Measurements from ENCODE around the gene BLMH. TPM values are rescaled to one million over a fixed set of nuclear protein-coding genes. Genes with fewer than 3 reads are reported as not detected.

Gene BLMH
- total RNA-seq, 1 experiment from 2014 or later, result 55.0 TPM

DNA sequence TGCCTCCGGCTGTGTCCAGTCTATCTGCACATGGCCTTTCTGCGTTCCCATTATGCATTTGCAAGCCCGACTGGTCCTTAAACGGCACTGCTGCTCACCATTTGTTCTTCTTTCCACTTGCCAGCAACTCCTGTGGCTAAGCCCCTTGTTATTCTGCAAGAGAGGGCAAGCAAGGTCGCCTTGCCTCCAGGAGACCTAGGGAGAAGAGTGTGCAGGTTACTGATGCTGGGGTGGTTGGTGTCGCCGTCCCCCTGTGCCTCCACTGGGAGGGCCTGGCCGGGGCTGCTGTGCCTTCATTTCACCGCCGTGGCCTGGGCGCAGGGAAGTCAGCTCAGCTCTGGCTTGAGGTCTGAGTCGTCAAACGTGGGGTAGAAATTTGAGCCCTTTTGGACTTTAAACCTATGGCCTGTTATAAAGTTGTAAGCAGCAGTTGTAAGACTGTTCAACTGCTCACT is 69.0 kb downstream of the BLMH start:
- no peak overlapping the region for H3K4me3 ChIP-seq (ENCODE audit: insufficient read depth, low read depth, low read length)
- no peaks in the 10 kb centered on the region for H3K27me3 ChIP-seq (ENCODE audit: control insufficient read depth, insufficient read depth, low read length)
- peak; percentile 56 for DNase-seq
- H3K36me3 ChIP-seq (replicated peaks; ENCODE audit: control insufficient read depth, insufficient read depth, low read length), result no peaks in the 10 kb centered on the region

DNA sequence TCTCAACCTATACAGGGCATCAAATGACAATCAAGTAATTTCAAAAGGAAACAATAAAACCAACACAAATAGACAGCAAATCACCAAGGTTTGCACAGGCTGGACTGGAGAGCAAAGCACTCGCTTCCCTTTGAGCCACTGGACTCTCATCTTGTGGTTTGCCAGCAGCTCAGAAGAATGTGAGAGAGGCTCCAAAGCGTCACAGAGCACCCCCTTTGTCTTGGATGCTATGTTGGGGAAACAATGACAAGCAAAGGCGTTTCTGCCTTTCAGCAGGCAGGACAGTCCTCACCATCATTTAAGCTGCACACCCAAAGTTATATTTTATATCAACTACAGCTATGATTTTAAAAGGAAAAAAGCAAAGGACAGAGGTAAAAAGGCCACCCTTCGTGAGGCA is 69.5 kb downstream of the BLMH start:
- DNase-seq, result no peak
- Histone ChIP-seq H3K27me3 (ENCODE audit: control insufficient read depth, insufficient read depth, low read length) (no peaks in the 10 kb centered on the region), H3K36me3 (replicated peaks; ENCODE audit: control insufficient read depth, insufficient read depth, low read length) (no peaks in the 10 kb centered on the region), H3K4me3 (ENCODE audit: insufficient read depth, low read depth, low read length) (no peak overlapping the region)

DNA sequence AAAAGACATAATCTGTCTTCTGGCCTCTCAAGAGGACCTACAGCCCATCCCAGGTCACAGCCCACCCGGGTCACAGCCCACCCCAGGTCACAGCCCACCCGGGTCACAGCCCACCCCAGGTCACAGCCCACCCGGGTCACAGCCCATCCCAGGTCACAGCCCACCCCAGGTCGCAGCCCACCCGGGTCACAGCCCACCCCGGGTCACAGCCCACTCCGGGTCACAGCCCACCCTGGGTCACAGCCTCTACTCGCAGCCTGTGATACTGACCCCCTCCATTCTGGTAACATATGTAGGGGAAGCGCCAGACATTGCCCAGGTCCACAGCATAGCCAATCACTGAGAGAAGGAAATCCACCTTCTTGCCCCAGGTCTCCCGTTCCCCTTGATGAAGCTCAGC is 70.4 kb downstream of the BLMH start:
- Histone ChIP-seq H3K4me3 (ENCODE audit: insufficient read depth, low read depth, low read length) (no peak overlapping the region), H3K36me3 (replicated peaks; ENCODE audit: control insufficient read depth, insufficient read depth, low read length) (no peaks in the 10 kb centered on the region), H3K27me3 (ENCODE audit: control insufficient read depth, insufficient read depth, low read length) (no peaks in the 10 kb centered on the region)
- no peak for DNase-seq

DNA sequence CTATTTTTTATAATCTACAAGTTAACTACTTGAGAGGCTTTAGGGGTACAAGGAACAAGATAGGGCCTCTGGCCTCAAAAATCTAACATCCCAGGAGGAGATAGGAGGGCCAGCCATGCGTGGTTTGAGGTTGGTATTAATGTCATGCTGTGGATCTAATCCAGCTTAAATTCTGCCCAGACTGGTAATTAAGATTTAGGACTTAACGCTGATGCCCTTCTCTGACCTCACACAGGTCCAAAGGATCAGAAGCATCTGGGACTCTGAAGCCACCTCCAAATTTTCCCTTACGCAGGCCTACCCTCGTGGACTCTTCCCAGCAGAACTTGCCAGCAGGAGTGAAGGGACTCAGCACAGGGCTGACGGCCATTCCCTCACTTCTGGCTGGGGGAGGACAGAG is 71.3 kb downstream of the BLMH start:
- no peaks in the 10 kb centered on the region for H3K27me3 ChIP-seq (ENCODE audit: control insufficient read depth, insufficient read depth, low read length)
- H3K36me3 ChIP-seq (replicated peaks; ENCODE audit: control insufficient read depth, insufficient read depth, low read length), result no peaks in the 10 kb centered on the region
- no peak overlapping the region for H3K4me3 ChIP-seq (ENCODE audit: insufficient read depth, low read depth, low read length)
- DNase-seq, result no peak

DNA sequence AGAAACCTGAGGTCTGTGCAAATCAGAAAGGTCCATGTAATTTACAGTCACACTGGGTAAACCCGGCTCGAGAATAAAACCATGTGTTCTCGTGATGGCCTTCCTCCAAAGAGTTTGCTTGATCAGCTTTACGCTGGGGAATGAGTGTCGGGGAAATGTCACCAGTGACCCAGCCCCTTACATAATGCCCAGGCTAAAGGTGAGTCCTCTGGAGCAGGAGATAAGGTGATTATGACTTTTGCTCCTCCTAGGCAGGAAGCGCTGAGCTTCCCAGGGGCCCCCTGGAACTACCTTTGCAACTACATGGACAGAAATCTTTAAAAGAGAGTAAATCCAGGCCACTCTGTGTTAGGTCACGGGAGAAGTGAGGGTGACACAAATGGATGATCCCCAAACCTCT is 71.9 kb downstream of the BLMH start:
- no peak for DNase-seq
- H3K4me3 ChIP-seq (ENCODE audit: insufficient read depth, low read depth, low read length), result no peak overlapping the region
- no peaks in the 10 kb centered on the region for H3K36me3 ChIP-seq (replicated peaks; ENCODE audit: control insufficient read depth, insufficient read depth, low read length)
- no peaks in the 10 kb centered on the region for H3K27me3 ChIP-seq (ENCODE audit: control insufficient read depth, insufficient read depth, low read length)

DNA sequence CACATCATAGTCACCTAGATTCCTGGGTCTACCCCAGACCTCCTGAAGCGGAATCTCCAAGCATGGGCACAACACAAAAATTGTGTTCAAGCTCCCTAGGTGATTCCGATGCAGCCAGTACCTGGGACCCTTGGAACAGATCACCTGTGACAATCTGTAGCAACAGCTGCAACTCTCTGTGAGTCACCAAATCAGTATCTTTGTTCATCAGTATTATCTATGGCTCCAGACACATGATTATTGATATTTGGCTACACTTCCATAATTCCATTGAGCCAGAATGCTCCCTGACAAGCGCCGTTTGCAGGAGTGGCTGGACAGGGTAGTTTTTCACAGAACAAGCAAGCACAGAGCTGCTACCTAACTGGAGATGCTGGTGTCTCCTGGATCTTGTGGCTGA is 72.4 kb downstream of the BLMH start:
- no peaks in the 10 kb centered on the region for H3K36me3 ChIP-seq (replicated peaks; ENCODE audit: control insufficient read depth, insufficient read depth, low read length)
- H3K4me3 ChIP-seq (ENCODE audit: insufficient read depth, low read depth, low read length), result no peak overlapping the region
- DNase-seq, result no peak
- no peaks in the 10 kb centered on the region for H3K27me3 ChIP-seq (ENCODE audit: control insufficient read depth, insufficient read depth, low read length)

DNA sequence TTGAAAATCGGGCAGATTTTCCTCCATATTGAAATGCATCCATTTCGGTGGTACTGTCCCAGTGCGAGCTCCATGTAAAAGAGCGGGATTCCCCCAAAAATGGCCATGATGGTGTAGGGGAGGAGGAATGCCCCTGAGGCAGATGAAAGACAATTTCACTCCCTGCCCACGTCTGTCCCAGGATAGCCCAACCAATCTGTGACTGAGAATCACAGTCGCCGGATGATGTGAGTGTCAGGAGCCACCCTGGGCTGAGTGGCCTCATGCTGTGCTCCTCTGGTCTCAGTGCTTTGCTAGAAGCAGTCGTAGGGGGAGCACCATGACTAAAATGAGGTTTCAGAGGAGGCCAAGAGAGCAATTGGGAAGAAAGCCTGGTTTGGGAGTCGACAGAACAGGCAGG is 72.9 kb downstream of the BLMH start:
- Histone ChIP-seq H3K27me3 (ENCODE audit: control insufficient read depth, insufficient read depth, low read length) (no peaks in the 10 kb centered on the region), H3K4me3 (ENCODE audit: insufficient read depth, low read depth, low read length) (no peak overlapping the region), H3K36me3 (replicated peaks; ENCODE audit: control insufficient read depth, insufficient read depth, low read length) (no peaks in the 10 kb centered on the region)
- peak; percentile 54 for DNase-seq

DNA sequence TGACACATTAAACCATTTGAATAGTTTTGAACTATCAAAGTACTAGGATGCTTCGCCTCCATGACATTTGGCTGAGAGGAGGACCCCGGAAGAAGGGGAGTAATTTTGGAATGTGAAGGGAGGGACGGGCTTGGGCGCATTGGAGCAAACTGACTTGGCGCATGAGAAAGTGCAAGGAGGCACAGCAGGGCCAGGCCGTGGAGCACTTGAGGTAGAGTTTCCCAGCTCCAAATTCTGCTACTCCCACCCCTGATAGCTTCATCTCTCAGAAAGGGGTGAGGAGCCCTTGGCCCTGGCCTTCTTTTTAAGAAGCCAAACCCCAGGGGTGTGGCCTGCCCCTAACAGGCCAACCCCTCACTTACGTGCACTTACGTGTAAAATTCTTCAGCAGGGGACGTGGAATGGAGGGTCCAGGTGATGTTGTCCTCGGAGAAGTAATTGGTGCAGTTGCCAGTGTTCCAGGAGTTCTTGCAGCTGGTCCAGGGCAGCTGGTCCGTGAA is 73.9 kb downstream of the BLMH start:
- no peak for DNase-seq
- Histone ChIP-seq H3K36me3 (replicated peaks; ENCODE audit: control insufficient read depth, insufficient read depth, low read length) (no peaks in the 10 kb centered on the region), H3K27me3 (ENCODE audit: control insufficient read depth, insufficient read depth, low read length) (no peaks in the 10 kb centered on the region), H3K4me3 (ENCODE audit: insufficient read depth, low read depth, low read length) (no peak overlapping the region)

DNA sequence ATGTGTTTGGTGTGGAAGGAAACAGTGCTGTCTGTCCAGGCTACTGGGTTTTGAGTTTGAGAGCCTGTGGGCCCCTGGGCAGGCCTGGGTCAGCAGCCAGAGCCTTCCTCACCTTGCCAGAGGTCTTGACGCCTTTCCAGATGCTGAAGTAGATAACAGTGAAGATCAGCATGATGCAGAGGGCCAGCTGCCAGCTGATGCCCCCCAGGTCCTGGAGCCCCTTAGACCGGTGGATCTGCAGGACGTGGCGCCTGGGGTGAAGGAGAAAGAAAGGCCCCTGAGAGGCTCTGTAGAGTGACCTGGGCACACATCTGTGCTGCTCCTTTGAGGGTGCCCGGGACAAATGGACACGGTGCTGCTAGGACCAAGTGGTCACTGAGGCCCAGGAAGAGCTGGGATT is 74.7 kb downstream of the BLMH start:
- DNase-seq, result no peak
- no peak overlapping the region for H3K4me3 ChIP-seq (ENCODE audit: insufficient read depth, low read depth, low read length)
- no peaks in the 10 kb centered on the region for H3K27me3 ChIP-seq (ENCODE audit: control insufficient read depth, insufficient read depth, low read length)
- no peaks in the 10 kb centered on the region for H3K36me3 ChIP-seq (replicated peaks; ENCODE audit: control insufficient read depth, insufficient read depth, low read length)

DNA sequence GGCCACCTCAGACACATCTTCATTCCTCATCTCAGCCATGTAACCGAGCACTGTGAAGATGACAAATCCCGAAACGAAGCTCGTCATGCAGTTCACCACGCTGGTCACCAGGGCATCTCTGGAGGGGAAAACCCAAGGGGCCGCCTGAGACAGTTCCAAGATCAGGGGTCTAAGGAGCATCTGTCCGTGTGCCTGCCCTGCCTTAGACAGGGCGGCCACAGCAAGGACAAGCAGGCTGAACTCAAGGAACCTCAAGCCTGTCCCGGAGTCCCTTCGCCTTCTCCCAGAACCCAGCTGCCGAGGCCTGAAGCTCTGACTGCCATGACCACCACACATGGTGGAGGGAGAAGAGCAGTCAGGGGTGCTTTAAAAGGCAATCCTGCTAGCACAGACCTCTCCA is 79.0 kb downstream of the BLMH start:
- H3K4me3 ChIP-seq (ENCODE audit: insufficient read depth, low read depth, low read length), result no peak overlapping the region
- no peaks in the 10 kb centered on the region for H3K27me3 ChIP-seq (ENCODE audit: control insufficient read depth, insufficient read depth, low read length)
- peak; percentile 57 for DNase-seq
- H3K36me3 ChIP-seq (replicated peaks; ENCODE audit: control insufficient read depth, insufficient read depth, low read length), result no peaks in the 10 kb centered on the region

DNA sequence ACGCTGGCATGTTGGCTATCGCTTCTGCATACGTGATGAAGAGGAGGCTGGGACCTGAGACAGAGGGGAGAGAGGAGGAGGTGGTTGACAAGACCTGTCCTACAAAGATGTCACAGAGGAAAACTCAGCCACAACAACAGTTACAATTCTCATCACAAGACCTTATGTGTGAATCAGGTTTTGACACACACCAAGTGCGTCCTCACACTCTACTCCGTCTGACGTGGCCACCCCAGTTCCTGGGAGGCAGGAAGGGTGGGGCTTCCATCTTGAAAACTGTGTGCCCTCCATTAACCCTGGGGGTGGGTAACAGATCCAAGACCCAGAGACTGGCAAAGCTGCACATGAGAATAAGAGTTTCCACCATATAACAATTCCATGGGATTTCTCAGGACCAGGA is 80.4 kb downstream of the BLMH start:
- DNase-seq, result no peak
- H3K27me3 ChIP-seq (ENCODE audit: control insufficient read depth, insufficient read depth, low read length), result no peaks in the 10 kb centered on the region
- H3K36me3 ChIP-seq (replicated peaks; ENCODE audit: control insufficient read depth, insufficient read depth, low read length), result no peaks in the 10 kb centered on the region
- no peak overlapping the region for H3K4me3 ChIP-seq (ENCODE audit: insufficient read depth, low read depth, low read length)

DNA sequence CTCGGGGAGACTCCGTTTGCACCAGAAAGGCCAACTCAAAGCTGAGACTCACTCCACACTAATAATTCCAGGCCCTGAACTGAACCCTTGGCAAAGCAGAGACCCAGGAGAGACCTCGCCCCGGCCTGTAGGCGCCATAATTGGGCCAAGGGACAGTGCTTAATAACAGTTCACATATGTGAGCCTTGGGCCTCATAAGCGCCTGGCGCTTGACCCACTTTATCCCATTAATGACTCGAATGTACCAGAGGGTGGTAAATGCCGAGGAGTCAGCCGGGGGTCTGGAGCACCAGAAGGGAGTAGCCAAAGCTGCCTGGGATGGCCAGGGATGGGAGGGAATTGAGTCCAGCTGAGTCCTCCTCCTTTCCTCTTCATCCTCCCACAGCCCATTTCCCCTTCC is 80.8 kb downstream of the BLMH start:
- Histone ChIP-seq H3K36me3 (replicated peaks; ENCODE audit: control insufficient read depth, insufficient read depth, low read length) (no peaks in the 10 kb centered on the region), H3K27me3 (ENCODE audit: control insufficient read depth, insufficient read depth, low read length) (no peaks in the 10 kb centered on the region), H3K4me3 (ENCODE audit: insufficient read depth, low read depth, low read length) (no peak overlapping the region)
- DNase-seq, result no peak

DNA sequence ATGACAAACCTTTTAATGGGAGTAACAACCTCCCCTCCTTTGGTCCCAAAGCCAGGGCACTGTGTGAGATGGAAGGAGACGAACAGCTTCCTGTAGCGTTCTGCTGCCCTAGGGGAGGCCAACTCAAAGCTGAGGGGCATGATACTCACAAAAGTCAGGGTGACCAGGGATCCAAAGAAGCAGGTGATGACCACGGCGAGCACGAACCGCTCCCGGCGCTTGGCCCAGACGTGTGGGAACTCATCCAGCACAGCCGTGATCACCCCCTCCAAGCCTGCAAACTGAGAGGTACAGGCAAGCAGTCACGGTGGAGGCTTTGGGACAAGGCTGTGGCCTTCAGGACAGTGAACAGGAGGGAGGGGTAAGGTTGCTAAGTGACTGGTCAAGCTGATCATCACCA is 81.4 kb downstream of the BLMH start:
- no peak for DNase-seq
- no peaks in the 10 kb centered on the region for H3K27me3 ChIP-seq (ENCODE audit: control insufficient read depth, insufficient read depth, low read length)
- H3K36me3 ChIP-seq (replicated peaks; ENCODE audit: control insufficient read depth, insufficient read depth, low read length), result no peaks in the 10 kb centered on the region
- H3K4me3 ChIP-seq (ENCODE audit: insufficient read depth, low read depth, low read length), result no peak overlapping the region

DNA sequence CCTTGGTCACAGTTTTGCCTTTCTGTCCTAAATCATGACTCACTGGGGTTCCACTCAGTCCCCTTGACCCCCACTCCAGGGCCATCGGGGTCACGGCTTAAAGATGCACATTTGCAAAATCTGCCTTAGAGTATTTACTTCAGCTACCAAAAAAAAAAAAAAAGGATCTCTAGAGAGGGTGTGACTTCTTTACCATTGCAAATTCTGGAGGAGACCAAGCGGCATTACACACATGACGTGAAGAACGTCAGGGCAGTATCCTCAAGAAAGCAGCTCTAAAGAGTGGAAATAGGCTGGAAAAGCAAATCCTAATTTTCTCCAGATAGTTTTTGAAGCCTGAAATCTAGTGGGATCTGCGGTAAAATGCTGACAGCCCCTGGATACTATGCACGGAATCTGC is 81.8 kb downstream of the BLMH start:
- Histone ChIP-seq H3K27me3 (ENCODE audit: control insufficient read depth, insufficient read depth, low read length) (no peaks in the 10 kb centered on the region), H3K4me3 (ENCODE audit: insufficient read depth, low read depth, low read length) (no peak overlapping the region), H3K36me3 (replicated peaks; ENCODE audit: control insufficient read depth, insufficient read depth, low read length) (no peaks in the 10 kb centered on the region)
- no peak for DNase-seq

DNA sequence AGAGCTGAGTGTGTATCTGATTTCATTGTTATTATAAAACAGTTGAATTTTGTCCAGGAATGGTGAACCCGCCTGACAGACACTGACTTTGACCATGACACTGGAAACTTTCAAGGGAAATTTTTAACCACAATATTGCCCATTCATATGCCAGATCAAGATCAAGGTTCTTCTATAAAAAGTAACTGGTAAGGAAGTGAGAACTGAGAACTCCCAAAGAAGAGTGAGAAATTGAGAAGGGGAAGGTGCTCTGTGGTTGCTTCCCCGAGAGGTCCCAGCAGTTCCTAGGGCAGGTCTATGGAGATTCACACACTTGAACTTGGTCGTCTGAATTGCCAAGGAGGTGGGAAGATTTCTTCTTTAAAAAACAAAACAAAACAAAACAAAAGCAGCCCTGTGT is 83.5 kb downstream of the BLMH start:
- Histone ChIP-seq H3K36me3 (replicated peaks; ENCODE audit: control insufficient read depth, insufficient read depth, low read length) (no peaks in the 10 kb centered on the region), H3K4me3 (ENCODE audit: insufficient read depth, low read depth, low read length) (no peak overlapping the region), H3K27me3 (ENCODE audit: control insufficient read depth, insufficient read depth, low read length) (no peaks in the 10 kb centered on the region)
- no peak for DNase-seq

DNA sequence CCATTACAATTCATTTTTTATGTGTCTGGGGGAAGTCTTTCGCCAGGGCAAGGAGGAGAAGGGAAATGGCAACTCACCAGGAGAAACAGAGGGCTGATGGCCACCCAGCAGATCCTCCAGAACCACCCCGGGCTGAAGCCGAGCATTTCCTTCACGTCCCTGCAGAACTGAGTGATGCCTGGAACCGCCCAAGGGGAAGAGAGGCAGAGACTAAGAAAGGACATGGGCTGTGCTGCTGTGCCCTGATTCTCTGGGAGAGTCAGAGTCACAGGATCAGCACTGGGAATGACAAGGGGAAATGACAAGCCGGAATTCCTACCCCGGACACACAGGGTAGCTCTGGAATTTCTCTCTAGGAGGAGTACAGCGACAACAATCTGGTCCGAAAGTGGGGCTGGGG is 84.1 kb downstream of the BLMH start:
- no peaks in the 10 kb centered on the region for H3K36me3 ChIP-seq (replicated peaks; ENCODE audit: control insufficient read depth, insufficient read depth, low read length)
- H3K27me3 ChIP-seq (ENCODE audit: control insufficient read depth, insufficient read depth, low read length), result no peaks in the 10 kb centered on the region
- no peak overlapping the region for H3K4me3 ChIP-seq (ENCODE audit: insufficient read depth, low read depth, low read length)
- DNase-seq, result no peak
